GM18526 (cell line): ENCODE data around the gene STYXL1.

Experiments used
- POLR2A ChIP-seq: IDR thresholded peaks from 3 replicates; pipeline ENCODE4 v1.6.1; 2011; ENCODE audit not compliant: insufficient read length; ENCODE audit errors: extremely low read depth

STYXL1 gene

DNA sequence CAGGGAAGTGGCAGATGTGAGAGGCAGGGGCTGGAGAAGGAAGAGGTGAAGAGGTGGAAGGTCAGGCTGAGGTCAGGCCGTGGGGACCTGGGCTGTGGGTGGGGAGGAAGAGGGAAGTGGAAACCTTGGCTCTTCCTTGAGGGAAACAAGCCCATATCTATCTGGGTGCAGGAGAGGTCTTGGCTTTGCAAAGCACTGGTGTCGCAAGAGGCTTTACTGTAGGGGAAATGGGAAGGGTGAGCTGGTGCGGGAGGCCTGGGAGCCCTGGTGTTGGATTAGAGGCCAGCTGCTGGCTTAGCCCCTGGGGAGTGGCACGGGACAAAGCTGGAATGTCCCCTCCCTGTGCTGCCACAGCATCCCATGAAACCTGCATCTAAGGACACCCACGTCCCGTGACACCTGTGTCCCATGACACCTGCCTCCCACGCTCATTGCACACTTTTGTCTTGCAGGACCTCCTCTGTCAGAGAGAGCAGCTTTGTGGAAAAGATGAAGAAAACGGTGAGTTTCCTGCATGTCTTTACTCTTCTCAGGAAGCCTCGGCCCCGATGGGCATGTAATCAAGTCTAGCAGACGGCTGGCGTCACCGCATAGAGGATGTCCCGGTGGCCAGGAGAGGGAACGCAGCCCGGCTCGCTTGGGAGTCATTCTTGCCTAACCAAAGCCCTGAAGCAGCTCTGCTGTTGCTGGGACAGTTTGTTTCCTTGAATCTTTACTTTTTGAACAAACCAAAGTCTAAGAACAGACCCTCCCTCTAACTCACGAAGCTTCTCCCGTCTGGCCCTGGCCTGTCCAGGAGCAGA, 75.6 kb downstream of the STYXL1 start:
- no peak for TF ChIP-seq POLR2A

DNA sequence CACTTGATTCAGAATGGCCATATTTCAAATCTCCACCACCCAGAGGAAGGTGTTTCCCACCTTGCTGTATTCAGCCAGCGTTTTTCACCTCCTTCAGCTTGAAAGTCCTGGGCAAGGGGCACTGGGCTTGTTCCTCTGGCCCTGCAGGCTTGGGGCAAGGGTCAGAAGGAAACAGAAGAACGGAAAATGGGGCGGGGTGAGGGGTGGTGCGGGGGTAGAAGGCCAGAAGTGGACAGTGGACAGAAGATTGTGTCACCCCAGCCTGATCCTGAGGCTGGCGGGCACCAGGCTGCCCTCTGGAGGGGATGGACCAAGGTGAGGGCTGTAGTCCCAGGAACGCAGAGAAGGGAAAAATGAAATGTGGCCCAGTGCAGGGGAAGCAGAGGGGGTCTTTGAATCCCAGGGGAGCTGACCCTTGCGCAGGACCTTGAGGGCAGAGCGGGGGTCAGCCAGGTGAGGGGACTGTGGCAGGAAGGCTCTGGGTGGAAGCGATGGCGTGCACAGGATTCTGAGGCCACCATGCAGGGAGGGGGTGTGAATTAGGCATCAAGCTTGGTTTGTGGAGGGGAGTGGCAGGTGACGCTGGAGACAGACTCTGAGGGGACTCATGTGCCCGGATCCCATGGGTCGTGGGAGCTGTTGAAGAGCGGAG, 76.4 kb downstream of the STYXL1 start:
- TF ChIP-seq POLR2A = no peak

DNA sequence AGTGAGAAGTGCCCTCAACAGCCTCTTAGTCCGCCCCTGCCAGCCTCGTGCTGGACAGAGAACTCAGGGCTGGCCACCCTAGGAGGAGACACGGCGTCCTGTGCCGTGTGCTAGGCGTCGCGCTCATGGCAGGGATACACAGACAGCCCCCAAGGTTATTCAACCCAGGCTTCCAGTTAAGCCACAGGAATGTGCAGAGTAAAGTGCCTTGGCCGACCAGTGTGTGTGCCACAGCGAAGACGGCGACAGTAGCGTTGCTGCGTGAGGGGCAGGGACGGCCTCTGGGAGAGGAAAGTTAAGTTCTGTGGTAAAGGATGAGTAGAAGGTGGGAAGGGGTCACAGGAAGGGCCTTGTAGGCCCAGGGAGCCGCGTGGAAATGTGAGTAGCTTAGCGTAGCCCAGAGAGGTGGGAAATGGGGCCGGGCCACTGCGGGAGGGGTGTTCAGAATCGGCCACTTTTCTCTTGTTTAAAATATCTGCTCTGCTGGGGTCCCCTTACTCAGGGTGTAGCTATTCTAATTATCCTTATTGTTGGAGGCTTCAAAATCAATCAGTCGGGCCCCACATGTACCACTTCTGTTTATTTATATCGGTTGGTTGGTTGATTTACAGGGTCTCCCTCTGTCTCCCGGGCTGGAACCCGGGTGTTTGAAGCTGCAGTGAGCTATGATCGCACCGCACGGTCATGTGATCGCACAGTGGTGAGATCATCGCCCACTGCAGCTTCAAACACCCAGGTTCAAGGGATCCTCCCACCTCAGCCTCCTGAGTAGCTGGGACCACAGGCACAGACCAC, 77.9 kb downstream of the STYXL1 start:
- TF ChIP-seq POLR2A = no peak

DNA sequence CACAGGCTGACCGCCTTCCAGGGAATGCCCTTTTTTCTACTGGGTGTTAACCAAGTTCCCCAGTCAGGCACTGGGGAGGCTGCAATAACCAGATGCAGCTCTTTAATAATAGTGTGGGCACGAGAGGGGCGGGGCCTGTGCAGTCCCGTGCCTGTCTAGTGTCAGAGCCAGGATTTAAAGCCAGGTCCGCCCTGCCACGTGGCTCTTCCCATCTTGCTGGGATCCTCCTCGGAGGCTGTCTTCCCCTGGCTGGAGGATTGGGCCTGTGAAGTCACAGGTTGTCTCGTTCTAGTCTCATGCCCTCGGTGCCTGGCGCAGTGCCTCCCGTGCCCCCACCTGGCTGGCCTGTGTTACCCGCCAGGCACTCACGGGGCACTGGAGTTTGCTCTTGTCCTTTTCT, 78.6 kb downstream of the STYXL1 start:
- no peak for TF ChIP-seq POLR2A

DNA sequence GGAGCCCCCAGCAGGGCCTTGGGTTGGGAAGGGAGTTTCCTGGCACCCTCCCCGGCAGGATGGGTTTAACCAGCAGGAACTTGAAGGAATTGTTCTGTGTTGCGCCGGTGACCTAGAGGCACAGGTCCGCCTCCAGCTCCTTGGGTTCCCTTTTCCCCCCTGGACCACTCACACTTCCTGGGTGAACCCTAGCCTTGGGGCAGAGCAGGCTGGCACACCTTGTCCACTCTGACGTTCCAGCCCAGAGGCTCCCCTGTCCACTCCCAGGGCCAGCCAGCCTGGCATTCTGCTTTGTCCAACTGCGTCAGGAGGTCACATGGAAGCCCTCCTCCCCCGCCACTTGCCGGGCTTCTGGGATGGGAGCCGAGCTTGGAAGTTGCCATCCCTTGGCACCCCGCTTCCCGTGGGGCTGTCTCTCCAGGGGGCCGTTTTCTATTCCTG, 79.2 kb downstream of the STYXL1 start:
- TF ChIP-seq POLR2A = no peak

DNA sequence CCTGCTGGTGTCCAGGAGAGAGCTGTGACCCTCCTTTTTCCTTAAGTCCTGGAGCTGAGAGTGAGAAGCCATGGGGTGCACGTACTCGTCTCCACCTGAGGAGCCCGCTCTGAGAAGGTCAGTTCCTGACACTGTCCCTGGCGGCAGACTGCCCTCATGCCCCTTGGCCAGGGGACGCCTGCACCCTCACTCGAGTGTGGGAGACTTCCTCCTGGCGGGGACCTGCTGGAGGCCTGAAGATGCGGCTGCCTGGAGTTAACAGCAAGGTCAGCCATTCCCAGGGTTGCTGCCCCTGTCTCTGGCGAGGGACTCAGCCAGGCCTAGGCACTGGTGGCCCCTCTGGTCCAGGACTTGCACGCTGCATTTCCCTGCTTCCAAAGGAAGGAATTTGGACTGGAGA, 79.8 kb downstream of the STYXL1 start:
- no peak for TF ChIP-seq POLR2A

DNA sequence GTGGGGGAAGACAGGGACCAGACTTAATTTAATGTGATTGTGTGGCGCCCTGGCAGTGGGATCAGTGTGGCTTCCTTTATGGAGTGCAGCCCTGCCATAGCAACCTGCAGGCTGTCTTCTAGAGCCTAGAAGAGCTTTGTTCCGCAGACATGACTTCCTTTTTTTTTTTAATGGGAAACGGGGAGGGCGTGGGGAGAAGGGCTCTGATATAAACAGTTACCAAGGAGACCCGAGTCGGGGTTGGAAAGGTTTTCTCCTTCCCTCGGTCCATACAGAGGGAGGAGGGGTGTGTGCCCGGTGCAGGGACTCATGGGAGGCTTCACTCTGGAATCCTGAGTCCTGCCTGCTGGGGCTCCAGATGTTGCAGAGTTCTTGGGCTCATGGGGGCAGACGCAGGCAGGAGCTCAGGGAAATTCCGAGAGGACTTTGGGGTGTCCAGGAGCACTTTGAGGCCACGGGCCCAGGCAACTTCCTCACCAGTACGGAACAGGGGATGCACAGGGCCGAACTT, 80.3 kb downstream of the STYXL1 start:
- TF ChIP-seq POLR2A = no peak

DNA sequence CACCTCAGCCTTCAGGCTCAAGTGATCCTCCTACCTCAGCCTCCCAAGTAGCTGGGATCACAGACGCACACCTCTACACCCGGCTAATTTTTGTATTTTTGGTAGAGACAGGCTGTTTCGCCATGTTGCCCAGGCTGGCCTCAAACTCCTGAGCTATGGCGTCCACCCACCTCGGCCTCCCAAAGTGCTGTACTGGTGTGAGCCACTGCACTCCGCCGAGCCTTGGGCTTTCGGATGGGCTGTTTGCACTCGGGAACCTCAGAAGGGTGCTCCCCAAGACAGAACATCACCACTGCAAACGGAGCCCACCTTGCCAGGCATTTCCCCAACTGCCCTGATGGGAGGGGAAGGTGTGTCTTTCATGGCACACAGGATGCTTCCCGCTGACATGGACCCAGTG, 80.7 kb downstream of the STYXL1 start:
- no peak for TF ChIP-seq POLR2A

DNA sequence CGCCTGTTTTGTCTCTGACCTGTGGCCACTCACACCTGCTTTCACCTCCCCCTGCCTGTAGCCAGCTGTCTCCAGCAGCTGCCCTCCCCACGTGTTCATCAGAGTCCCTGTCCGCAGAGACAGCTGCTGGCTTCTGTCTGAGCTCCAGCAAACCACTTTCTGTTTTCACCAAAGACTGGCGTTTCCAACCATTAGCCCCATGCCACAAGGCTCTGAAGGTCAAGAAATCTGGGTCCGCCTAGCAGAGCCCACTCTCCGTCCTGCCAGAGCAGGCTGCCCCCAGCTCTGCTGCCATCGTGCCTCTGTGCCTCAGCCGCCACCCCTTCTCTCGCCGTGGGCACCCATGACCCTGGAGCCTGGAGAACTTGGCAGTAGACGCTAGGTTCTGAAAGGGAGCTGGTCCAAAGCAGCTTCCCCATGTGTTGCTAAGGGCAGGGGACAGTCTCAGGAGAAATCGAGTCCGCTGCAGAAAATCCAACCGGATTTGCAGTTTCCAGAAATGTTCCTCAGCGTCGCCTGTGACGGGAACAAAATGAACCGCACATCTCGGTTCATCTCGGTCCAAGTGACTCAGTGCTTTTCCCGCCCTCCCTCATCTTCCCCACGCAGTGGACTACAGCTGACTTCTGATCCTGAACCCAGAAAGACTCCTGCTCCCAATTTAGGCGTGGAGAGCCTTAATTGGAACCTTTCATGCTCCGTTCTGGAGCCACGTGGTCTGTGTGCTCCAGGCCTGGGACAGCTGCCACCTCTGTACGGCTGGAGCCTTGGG, 81.4 kb downstream of the STYXL1 start:
- TF ChIP-seq POLR2A = no peak

DNA sequence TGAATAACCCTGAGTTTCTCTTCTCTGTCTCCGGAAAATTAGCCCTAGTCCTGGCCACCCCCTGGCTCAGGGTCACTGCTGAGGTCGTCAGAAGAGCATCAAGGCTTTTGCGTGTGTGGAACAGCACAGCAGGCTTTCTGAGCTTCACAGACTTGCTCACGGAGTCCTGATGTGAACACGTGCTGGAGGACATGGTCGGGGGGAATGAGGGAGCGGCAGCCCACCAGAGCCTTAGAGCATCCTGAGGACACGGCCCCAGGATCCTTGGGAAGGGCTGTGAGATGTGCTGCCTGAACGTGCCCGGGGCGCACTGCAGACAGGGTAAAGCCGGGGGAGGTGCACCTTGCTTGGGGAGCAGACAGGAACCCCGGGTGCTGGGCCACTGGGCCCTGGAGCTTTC, 82.2 kb downstream of the STYXL1 start:
- TF ChIP-seq POLR2A = no peak

DNA sequence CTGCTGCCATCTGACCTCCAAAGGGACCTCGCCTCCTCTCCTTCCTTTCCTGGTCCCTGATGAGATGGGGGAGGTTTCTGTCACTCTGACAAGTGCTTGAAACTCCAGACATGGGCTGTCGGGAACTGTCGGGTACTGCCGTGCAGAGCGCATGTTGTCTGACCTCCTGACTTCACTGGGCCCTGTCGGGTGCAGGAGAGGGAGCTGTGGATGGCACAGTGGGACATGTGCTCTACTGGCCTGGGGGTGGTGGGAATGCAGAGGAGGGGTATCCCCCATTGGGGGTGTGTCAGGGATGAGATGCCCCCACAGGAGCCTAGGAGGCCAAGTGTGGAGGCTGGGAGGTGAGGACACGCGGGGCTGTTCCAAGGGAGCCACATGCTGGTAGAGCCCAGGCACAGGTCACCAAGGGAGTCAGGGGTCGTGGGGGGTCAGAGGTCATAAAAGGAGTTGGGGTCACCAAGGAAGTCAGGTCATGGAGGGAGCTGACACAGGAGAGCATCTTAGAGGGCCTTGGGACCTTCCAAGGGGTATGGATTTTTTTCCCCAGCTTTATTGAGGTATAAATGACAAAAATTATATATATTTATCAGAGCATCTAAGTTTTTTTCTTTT, 84.3 kb downstream of the STYXL1 start:
- no peak for TF ChIP-seq POLR2A

DNA sequence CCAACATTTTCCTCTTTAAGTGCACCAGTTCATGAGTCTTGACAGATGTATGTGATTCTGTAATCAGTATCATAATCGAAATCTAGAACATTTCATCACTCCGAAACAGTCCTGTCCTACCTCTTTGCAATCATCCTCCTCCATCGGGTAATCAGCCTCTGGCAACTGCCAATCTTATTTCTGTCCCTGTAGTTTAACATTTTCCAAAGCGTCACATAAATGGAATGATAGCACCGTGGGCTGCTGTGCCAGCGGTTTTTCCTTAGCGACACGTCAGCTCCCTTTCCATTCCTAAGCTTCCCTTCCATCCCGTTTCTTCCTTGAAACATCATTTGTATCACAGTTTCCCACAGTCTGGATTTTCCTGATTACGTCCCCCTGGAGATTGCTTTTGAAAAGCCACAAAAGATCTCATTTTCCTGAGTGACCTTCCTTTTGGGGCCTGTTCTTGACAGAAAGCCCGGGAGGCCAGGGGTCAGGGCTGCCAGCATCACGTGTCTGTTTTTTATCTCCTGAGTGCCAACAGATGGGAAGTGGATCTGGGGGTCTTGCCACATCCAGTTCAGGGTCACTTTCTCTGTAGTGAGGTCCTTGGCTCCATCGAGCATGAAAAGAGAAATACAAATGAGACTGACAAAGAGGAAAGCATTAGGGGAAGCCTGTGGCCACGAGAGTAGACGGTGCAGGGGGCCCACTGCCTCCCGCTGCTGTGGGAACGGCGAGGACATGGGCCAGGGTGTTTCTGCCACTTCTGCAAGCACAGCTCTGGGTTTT, 85.0 kb downstream of the STYXL1 start:
- no peak for TF ChIP-seq POLR2A

DNA sequence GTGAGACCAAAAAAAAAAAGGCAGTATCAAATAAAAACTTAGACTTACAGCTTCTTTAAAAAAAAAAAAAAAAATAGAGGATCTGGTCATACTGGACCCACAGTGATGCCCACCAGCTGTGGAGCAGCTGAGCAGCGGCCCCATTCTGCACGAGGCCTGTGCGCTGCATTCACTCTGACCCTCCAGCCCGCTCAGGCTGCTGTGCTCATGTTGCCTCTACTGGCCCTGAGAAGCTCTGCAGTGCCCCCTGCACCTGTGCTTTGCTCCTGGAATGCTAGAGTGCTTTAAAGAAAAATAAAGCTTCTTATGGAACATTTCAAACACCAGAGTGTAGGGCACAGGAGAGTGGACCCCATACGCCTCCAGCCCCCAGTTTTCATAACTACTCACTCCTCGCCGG, 86.6 kb downstream of the STYXL1 start:
- no peak for TF ChIP-seq POLR2A

DNA sequence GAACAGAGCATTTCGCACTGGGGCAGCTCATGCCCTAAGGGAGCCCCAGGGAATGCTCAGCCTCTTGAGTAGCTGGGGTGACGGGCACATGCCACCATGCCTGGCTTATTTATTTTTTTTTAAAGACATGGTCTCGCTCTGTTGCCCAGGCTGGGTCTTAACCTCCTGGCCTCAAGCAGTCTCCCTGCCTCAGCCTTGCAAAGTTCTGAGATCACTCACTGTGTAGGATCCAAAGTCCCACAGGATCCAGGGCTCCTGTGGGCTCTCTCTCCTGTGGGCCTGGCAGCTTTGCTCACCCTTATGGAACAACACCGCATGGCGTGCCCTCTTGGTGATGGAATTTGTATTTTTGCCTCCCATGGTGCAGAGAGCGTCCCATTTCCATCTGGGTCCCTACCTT, 87.4 kb downstream of the STYXL1 start:
- TF ChIP-seq POLR2A = no peak
